ENCODE results near the gene VPS13A.

Gene VPS13A

GRCh38 chr9:77177143-77177893 is at the start of gene VPS13A:
Gene VPS13A, plus strand, starts transcription at chr9:77177534. Its CDS starts 171 bp downstream, at chr9:77177705.
- DNase-seq (ENCODE audit: low read depth in 3 of 3, low spot score in 1 of 3) = peak; percentile 74 to 80 (median 75)

GRCh38 chr9:77128125-77128789 is 49.1 kb upstream of the VPS13A start:
- no peak for DNase-seq (ENCODE audit: low read depth in 3 of 3, low spot score in 1 of 3)

GRCh38 chr9:77131399-77131798 is 45.9 kb upstream of the VPS13A start:
- no peak for DNase-seq (ENCODE audit: low read depth in 3 of 3, low spot score in 1 of 3)

- DNase-seq (ENCODE audit: low read depth in 3 of 3, low spot score in 1 of 3) = no peak
Measured at GRCh38 chr9:77133011-77133410, 44.3 kb upstream of the VPS13A start.

GRCh38 chr9:77142366-77142765 is 35.0 kb upstream of the VPS13A start:
- DNase-seq (ENCODE audit: low read depth in 3 of 3, low spot score in 1 of 3) = no peak

GRCh38 chr9:77149879-77150278 is 27.5 kb upstream of the VPS13A start:
- no peak for DNase-seq (ENCODE audit: low read depth in 3 of 3, low spot score in 1 of 3)

DNA sequence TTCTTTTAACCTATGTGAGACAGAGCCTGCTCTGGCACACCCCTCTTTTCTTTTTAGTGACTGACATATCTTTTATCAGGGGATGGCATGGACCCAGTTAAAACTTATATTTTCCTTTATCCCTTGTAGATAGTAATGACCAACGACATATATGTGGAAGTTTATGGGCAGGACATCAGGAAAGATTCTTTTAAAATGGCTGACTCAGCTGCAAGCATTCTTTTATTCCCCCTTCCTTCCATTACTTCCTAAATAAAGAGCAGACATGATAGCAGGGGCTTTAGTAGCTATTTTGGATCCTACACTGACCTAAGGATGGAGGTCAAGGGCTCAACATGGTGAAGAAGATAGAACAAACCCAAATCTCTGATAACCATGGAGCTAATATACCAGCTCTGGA is 25.0 kb upstream of the VPS13A start:
- no peak for DNase-seq (ENCODE audit: low read depth in 3 of 3, low spot score in 1 of 3)

- no peak for DNase-seq (ENCODE audit: low read depth in 3 of 3, low spot score in 1 of 3)
Measured at GRCh38 chr9:77156646-77157371, 20.5 kb upstream of the VPS13A start.

DNA sequence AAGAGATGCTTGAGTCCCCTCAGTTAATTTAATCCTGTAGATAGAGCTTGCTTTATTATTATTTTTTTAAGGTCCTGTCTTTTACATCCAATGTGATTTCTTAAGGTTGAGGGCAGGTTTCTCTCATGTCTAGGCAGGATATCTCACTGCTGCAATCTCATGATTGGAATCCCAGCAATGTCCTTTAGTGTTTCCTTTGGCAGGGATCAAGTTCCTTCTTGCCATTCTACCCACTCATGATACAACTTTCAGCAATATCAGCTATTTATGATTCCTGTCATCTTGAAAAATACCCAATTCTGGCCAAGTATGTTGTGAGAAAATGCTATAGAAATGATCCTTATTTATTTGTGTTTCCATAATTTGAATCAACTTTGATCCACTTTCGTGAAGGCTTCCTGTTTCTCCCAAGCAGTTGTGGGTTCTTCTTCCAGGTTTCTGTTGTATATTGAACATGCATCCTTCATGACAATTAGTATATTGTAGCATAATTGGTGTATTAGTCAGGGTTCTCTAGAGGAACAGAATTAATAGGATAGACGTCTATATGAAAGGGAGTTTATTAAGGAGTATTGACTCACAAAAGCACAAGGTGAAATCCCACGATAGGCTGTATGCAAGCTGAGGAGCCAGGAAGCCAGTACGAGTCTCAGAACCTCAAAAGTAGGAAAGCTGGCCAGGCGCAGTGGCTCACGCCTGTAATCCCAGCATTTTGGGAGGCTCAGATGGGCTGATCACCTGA is 18.4 kb upstream of the VPS13A start:
- no peak for DNase-seq (ENCODE audit: low read depth in 3 of 3, low spot score in 1 of 3)

- DNase-seq (ENCODE audit: low read depth in 3 of 3, low spot score in 1 of 3) = no peak
Measured at GRCh38 chr9:77161191-77161590, 16.1 kb upstream of the VPS13A start.

DNA sequence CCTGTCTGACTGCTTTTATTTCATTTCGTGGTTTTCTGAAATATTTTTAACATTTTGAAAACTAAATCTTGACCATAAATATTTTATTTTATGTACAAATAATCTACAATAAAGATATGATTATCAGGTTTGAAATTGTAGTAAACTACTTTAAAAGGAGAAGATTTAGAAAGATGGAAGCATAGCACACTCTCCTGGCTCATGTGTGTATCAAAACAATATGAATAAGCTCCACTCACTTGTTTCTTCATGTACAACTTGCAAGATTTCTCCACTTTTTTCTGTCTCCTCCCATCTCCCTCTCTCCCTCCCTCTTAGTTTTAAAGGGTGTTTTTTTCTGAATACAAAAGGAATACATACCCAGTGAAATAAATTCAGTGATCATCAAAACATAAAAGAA is 15.4 kb upstream of the VPS13A start:
- DNase-seq (ENCODE audit: low read depth in 3 of 3, low spot score in 1 of 3) = no peak

DNA sequence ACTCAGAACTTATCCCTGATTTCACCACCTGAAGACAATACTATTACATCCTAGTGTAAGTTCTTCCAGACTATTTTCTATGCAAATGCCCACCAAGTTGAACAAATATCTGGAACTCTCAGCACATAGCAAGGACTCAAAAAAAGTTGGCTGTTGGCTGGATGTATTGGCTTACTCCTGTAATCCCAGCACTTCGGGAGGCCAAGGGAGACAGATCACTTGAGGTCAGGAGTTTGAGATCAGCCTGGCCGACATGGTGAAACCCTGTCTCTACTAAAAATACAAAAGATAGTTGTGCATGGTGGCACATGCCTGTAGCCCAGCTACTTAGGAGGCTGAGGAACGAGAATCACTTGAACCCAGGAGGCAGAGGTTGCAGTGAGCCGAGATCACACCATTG is 15.0 kb upstream of the VPS13A start:
- DNase-seq (ENCODE audit: low read depth in 3 of 3, low spot score in 1 of 3) = no peak

DNA sequence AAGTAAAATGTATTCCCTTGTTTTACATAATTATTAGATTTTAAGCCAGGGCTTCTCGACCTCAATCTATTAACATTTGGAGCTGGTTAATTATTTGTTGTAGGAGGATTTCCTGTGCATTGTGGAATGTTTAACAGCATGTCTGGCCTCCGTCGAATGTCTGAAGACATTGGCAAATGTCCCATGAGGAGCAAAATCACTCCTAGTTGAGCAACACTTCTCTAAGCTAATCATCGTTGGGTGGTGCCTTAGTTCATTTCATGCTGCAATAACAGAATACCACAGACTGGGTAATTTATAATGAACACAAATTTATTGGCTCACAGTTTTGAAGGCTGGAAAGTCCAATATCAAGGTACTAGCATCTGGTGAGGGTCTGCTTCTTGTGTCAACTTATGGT is 13.4 kb upstream of the VPS13A start:
- no peak for DNase-seq (ENCODE audit: low read depth in 3 of 3, low spot score in 1 of 3)

DNA sequence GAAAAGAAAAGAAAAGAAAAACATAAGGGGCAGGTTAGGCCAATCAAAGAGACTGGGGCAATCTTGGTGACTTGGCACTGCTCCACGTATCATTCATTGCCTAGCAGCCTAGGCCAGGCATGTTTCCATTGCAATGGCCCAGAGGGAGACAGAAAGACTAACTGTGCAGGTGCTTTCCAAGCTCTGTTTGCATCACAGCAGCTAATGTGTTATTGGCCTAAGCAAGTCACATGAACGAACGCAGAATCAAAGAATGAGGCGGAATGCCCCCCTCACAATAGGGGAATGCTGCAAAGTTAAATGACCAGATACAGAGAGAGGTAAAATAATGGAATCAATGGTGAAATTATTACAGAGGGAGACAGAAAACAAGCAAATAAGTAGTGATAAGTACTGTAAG is 11.1 kb upstream of the VPS13A start:
- DNase-seq (ENCODE audit: low read depth in 3 of 3, low spot score in 1 of 3) = no peak

DNA sequence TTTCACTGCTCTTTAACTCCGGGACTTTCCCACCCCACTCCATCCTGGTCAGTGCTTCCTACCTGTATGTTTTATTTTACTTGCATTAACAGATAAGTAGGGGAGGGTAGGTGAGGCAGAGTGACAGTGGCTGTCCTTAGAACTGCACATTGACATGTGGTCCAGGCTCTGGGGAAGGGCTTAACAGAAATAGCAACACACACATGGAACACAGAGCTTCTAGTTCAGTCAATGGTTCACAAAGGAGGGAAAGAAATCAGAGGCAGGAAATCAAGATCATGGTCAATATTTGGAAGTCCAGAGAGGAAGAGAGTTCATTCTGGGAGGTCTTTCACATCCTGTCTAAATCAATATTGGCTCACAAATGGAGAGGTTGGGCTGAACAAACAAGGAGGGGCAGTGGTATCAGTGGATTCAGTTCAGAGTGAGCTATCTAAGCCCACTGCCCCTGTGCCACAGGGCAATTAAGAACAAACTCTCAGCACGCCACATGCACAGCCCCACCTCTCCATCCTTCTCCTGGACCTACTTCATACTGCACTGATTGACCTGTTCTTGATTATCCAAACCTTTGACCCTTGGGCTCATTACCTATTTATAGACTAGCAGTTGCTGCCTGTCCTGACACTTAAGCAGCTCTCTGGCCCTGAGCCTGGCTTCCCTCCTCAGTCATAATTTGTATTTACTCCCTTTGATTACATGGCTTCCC is 6.2 kb upstream of the VPS13A start:
- no peak for DNase-seq (ENCODE audit: low read depth in 3 of 3, low spot score in 1 of 3)

GRCh38 chr9:77175151-77175550 is 2.2 kb upstream of the VPS13A start:
- no peak for DNase-seq (ENCODE audit: low read depth in 3 of 3, low spot score in 1 of 3)

- DNase-seq (ENCODE audit: low read depth in 3 of 3, low spot score in 1 of 3) = no peak
Measured at GRCh38 chr9:77176106-77176505, 1.2 kb upstream of the VPS13A start.

DNA sequence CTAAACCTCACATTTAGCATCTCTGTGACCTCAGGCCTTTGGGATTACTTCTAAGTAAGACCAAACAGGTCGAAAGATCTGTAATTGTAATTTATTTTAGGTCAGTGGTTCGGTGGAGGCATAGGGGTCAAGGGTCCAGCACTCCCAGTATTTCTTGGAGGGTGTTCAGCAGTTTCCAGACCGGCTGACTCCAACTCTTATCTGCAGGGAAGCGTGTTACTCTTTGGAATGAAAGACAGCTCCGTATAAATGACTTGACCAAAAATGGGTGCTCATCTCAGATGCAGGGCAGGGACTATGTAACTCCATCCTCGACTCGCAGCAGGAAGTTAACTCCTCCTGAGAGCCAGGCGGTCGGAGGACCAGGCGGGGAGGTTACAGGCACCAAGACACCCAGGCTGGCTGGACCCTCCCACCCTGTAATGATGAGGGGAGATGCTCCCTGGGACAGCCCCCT is 620 bp upstream of the VPS13A start:
- DNase-seq (ENCODE audit: low read depth in 3 of 3, low spot score in 1 of 3) = no peak

- peak in 2 of 3 donors; percentile 10 to 30 for DNase-seq (ENCODE audit: low read depth in 3 of 3, low spot score in 1 of 3)
Measured at GRCh38 chr9:77177894-77178794, 810 bp downstream of the VPS13A start.

DNA sequence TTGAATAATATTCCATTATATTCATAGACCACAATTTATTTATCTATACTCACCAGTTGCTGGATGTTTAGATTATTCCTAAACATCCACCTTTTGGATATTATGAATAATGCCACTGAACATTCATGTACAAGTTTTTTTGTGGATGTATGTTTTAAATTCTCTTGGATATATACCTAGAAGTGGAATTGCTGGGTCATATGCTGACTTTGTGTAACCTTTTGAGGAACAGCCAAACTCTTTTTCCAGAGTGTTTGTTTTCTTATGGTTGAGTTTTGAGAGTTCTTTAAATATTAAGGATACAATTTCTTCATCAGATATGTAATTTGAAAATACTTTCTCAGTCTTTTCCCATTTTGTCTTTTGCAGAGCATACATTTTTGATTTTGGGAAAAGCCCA is 2.7 kb downstream of the VPS13A start:
- no peak for DNase-seq (ENCODE audit: low read depth in 3 of 3, low spot score in 1 of 3)

All from stimulated activated CD4-positive, alpha-beta T cell treated with anti-CD3 and anti-CD28 coated beads, TNF-alpha, amount 100 ng/mL, for 1 hour (primary cell).